ENCODE data around the gene PCLO.
A peak's percentile ranks its signal among the peaks of the same experiment; 100 is the strongest.
"Not testable (repeated sequence)": the region's sequence is repeated elsewhere in the genome, so short reads cannot be mapped to it uniquely, and the experiment has no call there.

Gene PCLO

GRCh38 chr7:83130191-83130590 lies 32.5 kb downstream of the PCLO start:
- DNase-seq = no peak

GRCh38 chr7:83119494-83119893 lies 43.2 kb downstream of the PCLO start:
- no peak for DNase-seq

GRCh38 chr7:83119026-83119382 lies 43.7 kb downstream of the PCLO start:
- DNase-seq = no peak

GRCh38 chr7:83118347-83119025 lies 44.2 kb downstream of the PCLO start:
- DNase-seq = no peak

- DNase-seq = peak; percentile 25 to 41
Measured at GRCh38 chr7:83117466-83117865, 45.2 kb downstream of the PCLO start.

GRCh38 chr7:83111391-83111790 lies 51.3 kb downstream of the PCLO start:
- DNase-seq = no peak

- no peak for DNase-seq
Measured at GRCh38 chr7:83109352-83109751, 53.3 kb downstream of the PCLO start.

- no peak for DNase-seq
Measured at GRCh38 chr7:83105948-83106347, 56.7 kb downstream of the PCLO start.

- DNase-seq = no peak
Measured at GRCh38 chr7:83105063-83105462, 57.6 kb downstream of the PCLO start.

- DNase-seq = no peak
Measured at GRCh38 chr7:83101530-83101929, 61.2 kb downstream of the PCLO start.

GRCh38 chr7:83096065-83096580 lies 66.6 kb downstream of the PCLO start:
- DNase-seq = peak; percentile 20 to 39

GRCh38 chr7:83085299-83085698 lies 77.4 kb downstream of the PCLO start:
- DNase-seq = no peak

- not testable (repeated sequence) for DNase-seq
Measured at GRCh38 chr7:83079879-83080278, 82.8 kb downstream of the PCLO start.

GRCh38 chr7:83077328-83077727 lies 85.4 kb downstream of the PCLO start:
- no peak for DNase-seq

GRCh38 chr7:83072576-83073517 lies 89.8 kb downstream of the PCLO start:
- peak in 1 of 2 experiments; percentile 17 for DNase-seq

GRCh38 chr7:83065714-83066113 lies 97.0 kb downstream of the PCLO start:
- DNase-seq = no peak

- DNase-seq = no peak
Measured at GRCh38 chr7:83060218-83060617, 102.5 kb downstream of the PCLO start.

GRCh38 chr7:83058667-83059066 lies 104.0 kb downstream of the PCLO start:
- no peak for DNase-seq

- no peak for DNase-seq
Measured at GRCh38 chr7:83055197-83055596, 107.5 kb downstream of the PCLO start.

GRCh38 chr7:83054472-83054871 lies 108.2 kb downstream of the PCLO start:
- DNase-seq = no peak

GRCh38 chr7:83053965-83054364 lies 108.7 kb downstream of the PCLO start:
- DNase-seq = no peak

GRCh38 chr7:83040484-83040883 lies 122.2 kb downstream of the PCLO start:
- no peak for DNase-seq

- no peak for DNase-seq
Measured at GRCh38 chr7:83038787-83039186, 123.9 kb downstream of the PCLO start.
